Mononuclear cell (primary cell): Measurements from ENCODE around the gene NEDD8. TPM values are rescaled to one million over a fixed set of nuclear protein-coding genes. Genes with fewer than 3 reads are reported as not detected.

ENCODE experiments used
- H3K27me3 ChIP-seq: 2 replicates; pipeline ENCODE4 v1.6.0; 2011; ENCODE audit warnings: low read length, control low read depth; ENCODE audit not compliant: insufficient read depth
- H3K4me1 ChIP-seq: 2 replicates; pipeline ENCODE4 v1.5.1; 2011; ENCODE audit warnings: mild to moderate bottlenecking, low read length, control low read depth; ENCODE audit not compliant: insufficient read depth
- H3K4me3 ChIP-seq: 2 replicates; pipeline ENCODE4 v1.5.1; 2011; ENCODE audit warnings: mild to moderate bottlenecking, low read length, moderate library complexity
- H3K9me3 ChIP-seq: 2 replicates; pipeline ENCODE4 v1.5.1; 2011; ENCODE audit warnings: low read depth, mild to moderate bottlenecking, control low read depth, low read length
- total RNA-seq: library from RNA; depleted of rRNA; stranded (reverse); fragments of >200 nt; gene quantifications from one replicate; pipeline ENCODE4 v1.2.3, GENCODE V29; 2012

The NEDD8 gene
- total RNA-seq, 1 donor: 51.2 TPM

GRCh38 chr14:24243336-24243836, 11.2 kb upstream of the NEDD8 start:
- no peaks in the 10 kb centered on the region for H3K27me3 ChIP-seq
- H3K4me1 ChIP-seq: peaks cover 69% of the 10 kb centered on the region
- H3K4me3 ChIP-seq: peak overlapping the region; percentile 55
- no peaks in the 10 kb centered on the region for H3K9me3 ChIP-seq

- H3K9me3 ChIP-seq: no peaks in the 10 kb centered on the region
- H3K4me3 ChIP-seq: peak overlapping the region; percentile 55
- H3K4me1 ChIP-seq: peaks cover 71% of the 10 kb centered on the region
- no peaks in the 10 kb centered on the region for H3K27me3 ChIP-seq
These were observed 9.8 kb upstream of the NEDD8 start for GRCh38 chr14:24241829-24242443.

DNA sequence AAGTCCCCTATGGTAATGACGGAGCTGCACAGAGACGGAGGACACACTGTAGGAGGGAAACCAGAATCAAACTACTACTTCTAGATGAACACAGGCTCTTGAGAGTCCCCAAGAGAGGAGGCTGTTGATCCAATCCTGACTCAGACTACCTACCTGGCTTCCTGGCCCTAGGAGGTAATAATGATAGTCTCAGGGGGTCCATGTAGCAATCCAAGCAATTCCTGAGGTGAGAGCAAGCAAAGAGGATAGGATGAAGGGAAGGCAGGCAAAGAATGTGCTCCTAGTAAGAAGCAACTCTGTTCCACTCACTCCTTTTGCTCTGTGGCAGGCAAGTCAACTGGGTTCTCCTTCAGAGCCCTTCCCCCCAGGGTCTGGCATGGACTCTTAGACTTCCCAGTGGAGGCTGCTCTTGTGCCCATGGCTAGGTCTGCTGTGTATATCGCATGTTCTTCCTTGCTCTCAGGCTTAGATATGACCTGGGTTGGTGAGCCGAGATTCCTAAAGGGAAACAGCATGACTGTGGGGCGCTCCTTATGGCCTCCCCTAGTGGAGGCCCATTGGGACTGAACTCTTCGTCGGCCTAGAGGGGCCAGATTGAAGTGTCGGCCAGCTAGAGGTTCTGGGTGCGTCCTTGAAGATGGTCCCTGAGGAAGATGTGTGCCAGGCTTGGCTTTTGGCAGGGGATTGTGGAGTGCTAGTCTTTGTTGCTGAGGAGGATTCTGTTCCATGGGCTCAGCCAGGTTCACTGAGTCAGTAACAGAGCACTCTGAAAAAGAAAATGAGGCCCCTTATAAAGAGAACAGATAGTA, 8.1 kb upstream of the NEDD8 start:
- peaks cover 70% of the 10 kb centered on the region for H3K4me1 ChIP-seq
- H3K9me3 ChIP-seq: no peaks in the 10 kb centered on the region
- no peak overlapping the region for H3K4me3 ChIP-seq
- no peaks in the 10 kb centered on the region for H3K27me3 ChIP-seq

DNA sequence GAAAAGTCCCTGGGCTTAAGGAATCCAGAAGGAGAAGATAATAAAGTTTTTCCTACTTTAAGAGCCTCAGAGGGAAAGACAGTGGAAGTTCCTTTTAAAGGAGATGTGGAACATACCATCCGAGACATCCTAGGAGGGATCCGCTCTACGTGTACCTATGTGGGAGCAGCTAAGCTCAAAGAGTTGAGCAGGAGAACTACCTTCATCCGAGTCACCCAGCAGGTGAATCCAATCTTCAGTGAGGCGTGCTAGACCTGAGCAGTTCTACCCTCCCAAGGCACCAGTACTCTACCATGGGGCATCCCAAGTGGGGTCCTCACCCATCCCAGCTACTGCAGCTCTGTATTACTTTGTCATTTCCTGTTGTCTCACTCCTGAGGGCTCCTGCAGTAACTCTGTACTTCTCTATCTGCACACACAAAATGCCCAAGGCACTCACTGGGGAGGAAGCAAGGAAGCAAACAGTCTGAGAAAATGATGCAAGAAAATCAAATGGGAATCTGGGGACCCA, 6.4 kb upstream of the NEDD8 start:
- Histone ChIP-seq H3K27me3 (no peaks in the 10 kb centered on the region), H3K4me3 (no peak overlapping the region), H3K4me1 (peaks cover 70% of the 10 kb centered on the region)

DNA sequence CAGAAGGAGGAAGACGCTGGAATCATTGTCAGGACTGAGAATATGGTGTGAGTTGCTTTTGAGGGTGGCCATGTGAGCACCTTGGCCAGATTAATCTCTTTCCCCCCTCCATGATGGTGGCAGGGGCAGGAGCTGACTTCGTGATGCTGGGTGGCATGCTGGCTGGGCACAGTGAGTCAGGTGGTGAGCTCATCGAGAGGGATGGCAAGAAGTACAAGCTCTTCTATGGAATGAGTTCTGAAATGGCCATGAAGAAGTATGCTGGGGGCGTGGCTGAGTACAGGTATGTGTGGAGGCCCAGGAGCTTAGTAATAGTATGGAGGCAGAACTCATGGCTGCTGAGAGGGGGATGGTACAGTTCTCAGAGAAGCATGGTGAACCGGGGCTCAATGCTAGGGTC, 6.0 kb upstream of the NEDD8 start:
- Histone ChIP-seq H3K4me3 (no peak overlapping the region), H3K27me3 (no peaks in the 10 kb centered on the region), H3K4me1 (peaks cover 70% of the 10 kb centered on the region)

More for the DNA sequence above, 6.4 kb upstream of the NEDD8 start:
- no peaks in the 10 kb centered on the region for H3K9me3 ChIP-seq

DNA sequence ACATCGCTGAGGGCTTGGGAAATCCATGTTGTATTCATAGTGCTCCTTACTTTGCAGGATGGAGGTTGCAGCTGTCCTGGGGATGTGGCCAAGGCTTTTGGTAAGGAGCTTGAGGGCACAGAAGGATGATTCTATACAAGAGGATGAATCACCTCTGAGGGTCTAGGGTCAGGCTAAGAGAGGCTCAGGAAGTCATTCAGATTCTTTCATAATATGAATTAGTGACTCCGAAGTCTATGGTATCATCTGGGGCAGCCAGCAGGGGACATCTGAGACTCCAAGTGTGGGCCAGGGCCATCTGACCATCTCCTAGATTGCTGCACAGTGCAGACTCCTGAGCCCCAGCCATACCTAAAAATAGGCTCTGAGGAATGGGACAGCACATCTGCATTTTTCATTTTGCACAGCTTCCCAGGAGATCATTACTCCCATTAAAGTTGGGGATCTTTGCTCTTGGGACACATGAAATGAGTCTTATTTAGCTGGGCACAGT, 5.3 kb upstream of the NEDD8 start:
- no peaks in the 10 kb centered on the region for H3K9me3 ChIP-seq
- H3K27me3 ChIP-seq: no peaks in the 10 kb centered on the region
- peaks cover 70% of the 10 kb centered on the region for H3K4me1 ChIP-seq
- H3K4me3 ChIP-seq: no peak overlapping the region

More for the DNA sequence above, 6.0 kb upstream of the NEDD8 start:
- no peaks in the 10 kb centered on the region for H3K9me3 ChIP-seq

DNA sequence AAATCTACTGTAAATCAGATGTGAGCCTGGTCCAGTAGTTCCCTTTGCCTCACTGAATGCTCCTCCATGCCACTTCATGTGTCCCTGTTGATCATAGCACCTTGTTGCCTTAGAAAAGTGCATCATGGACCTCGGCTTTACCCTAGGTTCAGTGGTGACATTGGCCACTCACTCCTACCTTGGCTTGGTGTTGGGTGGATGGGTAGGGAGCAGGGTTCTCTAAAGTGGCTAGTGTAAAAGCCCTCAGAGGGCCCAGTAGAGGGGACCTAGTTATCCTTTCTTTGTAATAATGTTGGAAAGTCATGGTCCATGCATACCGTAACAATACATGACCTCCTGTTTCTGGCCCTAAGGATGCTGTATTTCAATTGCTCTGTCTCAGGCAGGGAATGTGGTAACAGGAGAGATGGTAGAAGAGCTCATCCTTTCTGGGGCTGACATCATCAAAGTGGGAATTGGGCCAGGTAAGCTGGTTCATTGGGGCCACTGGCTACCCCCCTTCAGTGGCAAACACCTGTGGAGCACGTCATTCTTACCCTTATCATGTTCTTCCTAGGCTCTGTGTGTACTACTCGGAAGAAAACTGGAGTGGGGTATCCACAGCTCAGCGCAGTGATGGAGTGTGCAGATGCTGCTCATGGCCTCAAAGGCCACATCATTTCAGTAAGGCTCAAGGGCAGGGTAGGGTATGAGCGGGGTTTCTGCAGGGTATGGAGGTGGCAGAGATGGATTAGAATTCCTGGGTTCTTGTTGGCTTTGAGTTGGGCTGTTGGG, 4.7 kb upstream of the NEDD8 start:
- Histone ChIP-seq H3K9me3 (no peaks in the 10 kb centered on the region), H3K27me3 (no peaks in the 10 kb centered on the region), H3K4me1 (peaks cover 69% of the 10 kb centered on the region), H3K4me3 (no peak overlapping the region)

GRCh38 chr14:24235804-24236688, 3.9 kb upstream of the NEDD8 start:
- Histone ChIP-seq H3K9me3 (no peaks in the 10 kb centered on the region), H3K4me1 (peaks cover 69% of the 10 kb centered on the region), H3K4me3 (no peak overlapping the region), H3K27me3 (no peaks in the 10 kb centered on the region)

GRCh38 chr14:24234095-24235005, 2.2 kb upstream of the NEDD8 start:
- Histone ChIP-seq H3K27me3 (no peaks in the 10 kb centered on the region), H3K9me3 (no peaks in the 10 kb centered on the region), H3K4me1 (peaks cover 58% of the 10 kb centered on the region), H3K4me3 (no peak overlapping the region)

DNA sequence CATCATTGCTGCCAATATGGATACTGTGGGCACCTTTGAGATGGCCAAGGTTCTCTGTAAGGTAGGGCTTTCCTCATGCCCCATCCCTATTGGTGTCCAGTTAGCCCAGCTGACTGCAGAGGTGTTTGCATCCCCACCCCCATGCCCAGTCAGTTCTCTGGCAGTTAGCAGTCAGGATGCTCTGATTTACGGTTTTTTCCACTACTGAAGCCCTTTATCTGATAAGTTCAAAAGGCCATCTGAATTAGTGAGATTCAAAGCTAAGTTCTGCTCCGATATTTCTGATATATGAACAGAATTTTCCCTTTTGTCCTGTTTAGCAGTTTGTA, 1.3 kb upstream of the NEDD8 start:
- Histone ChIP-seq H3K4me1 (peaks cover 49% of the 10 kb centered on the region), H3K9me3 (no peaks in the 10 kb centered on the region), H3K4me3 (peak overlapping the region; percentile 67), H3K27me3 (no peaks in the 10 kb centered on the region)

DNA sequence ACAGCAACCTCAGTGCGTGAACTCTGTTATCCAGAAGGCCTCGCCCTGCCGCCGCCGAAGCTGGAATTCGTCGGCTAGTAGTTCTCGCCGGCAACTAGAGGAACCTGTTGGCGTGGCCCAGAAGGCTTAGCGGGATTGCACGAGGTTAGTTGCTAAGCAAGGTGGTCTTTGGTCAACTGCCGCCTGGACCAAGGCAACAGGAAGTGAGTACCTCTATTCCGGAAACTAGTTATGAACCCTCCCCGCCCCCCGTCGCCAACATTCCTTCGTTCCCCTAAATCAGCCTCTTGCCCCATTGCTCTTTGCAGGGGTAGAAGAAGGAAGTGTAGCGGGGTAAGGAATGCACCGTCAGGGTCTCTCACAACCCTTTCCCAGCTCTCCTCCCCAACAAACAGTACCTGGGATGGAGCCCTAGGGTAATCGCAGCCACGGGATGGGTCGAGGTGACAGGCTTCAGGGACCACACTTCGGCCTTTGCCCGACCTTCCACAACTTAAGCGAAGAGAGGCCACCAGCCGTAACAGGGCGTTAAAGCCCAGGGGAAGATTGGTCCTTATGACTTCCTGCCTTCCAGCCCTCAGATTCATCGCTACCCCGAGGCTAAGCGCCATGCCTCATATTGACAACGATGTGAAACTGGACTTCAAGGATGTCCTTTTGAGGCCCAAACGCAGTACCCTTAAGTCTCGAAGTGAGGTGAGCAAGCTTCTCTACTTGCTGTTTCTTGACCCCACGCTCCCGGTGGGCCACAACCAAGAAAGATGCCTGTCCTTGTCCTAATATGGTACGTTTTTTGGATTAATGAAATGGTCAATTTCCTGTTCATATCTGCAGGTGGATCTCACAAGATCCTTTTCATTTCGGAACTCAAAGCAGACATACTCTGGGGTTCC, 724 bp upstream of the NEDD8 start, which contains the start of gene GMPR2:
GMPR2 (plus strand) TSS at position 285 of the 893 bp plus-strand sequence; CDS start at position 610, 325 bp downstream.
- no peaks in the 10 kb centered on the region for H3K9me3 ChIP-seq
- peaks cover 46% of the 10 kb centered on the region for H3K4me1 ChIP-seq
- peak within 1 kb of the TSS; percentile 67 for H3K4me3 ChIP-seq
- no peaks in the 10 kb centered on the region for H3K27me3 ChIP-seq

- peak overlapping the region; percentile 67 for H3K4me3 ChIP-seq
- H3K27me3 ChIP-seq: no peaks in the 10 kb centered on the region
- peaks cover 42% of the 10 kb centered on the region for H3K4me1 ChIP-seq
- H3K9me3 ChIP-seq: no peaks in the 10 kb centered on the region
These were observed 675 bp downstream of the NEDD8 start for GRCh38 chr14:24231263-24232120.
